ENCODE data around the gene GABPB2. TPM values are rescaled to one million over a fixed set of nuclear protein-coding genes. Genes with fewer than 3 reads are reported as not detected.

Gene GABPB2
- total RNA-seq, 1 donor, result 16.3 TPM

GRCh38 chr1:151060007-151060656 lies 10.4 kb upstream of the GABPB2 start, which contains the start of gene MLLT11:
Gene MLLT11 (plus strand): TSS chr1:151060397. CDS start chr1:151067225, 6,828 bp downstream.
- TF ChIP-seq CTCF (IDR thresholded peaks at IDR 0.05; ENCODE audit: extremely low read depth, low read depth, low read length), result no peak
- Histone ChIP-seq H3K79me2 (ENCODE audit: insufficient read depth, low read length) (peaks cover 88% of the 10 kb centered on the region), H3K4me2 (ENCODE audit: insufficient read depth, low read length) (peak within 1 kb of the TSS; percentile 100), H3K9me3 (ENCODE audit: low read depth, low read length) (no peaks in the 10 kb centered on the region), H3K36me3 (ENCODE audit: insufficient read depth, low read length) (peaks cover 19% of the 10 kb centered on the region), H3K27ac (ENCODE audit: low read depth, low read length) (peak within 1 kb of the TSS; percentile 94), H4K20me1 (ENCODE audit: insufficient read depth, low read length) (peaks cover 34% of the 10 kb centered on the region), H2AFZ (ENCODE audit: low read length) (peak within 1 kb of the TSS; percentile 95), H3K27me3 (ENCODE audit: insufficient read depth, low read length) (no peaks in the 10 kb centered on the region), H3K4me1 (ENCODE audit: insufficient read depth, low read length) (peaks cover 43% of the 10 kb centered on the region), H3K4me3 (ENCODE audit: insufficient read depth, low read length) (peak within 1 kb of the TSS; percentile 98)
- peak; percentile 88 for DNase-seq (ENCODE audit: insufficient read length, low spot score, missing footprints)

GRCh38 chr1:151060657-151061421 lies 9.7 kb upstream of the GABPB2 start:
- peak overlapping the region; percentile 100 for H3K4me2 ChIP-seq (ENCODE audit: insufficient read depth, low read length)
- no peaks in the 10 kb centered on the region for H3K9me3 ChIP-seq (ENCODE audit: low read depth, low read length)
- peaks cover 12% of the 10 kb centered on the region for H3K36me3 ChIP-seq (ENCODE audit: insufficient read depth, low read length)
- peaks cover 27% of the 10 kb centered on the region for H4K20me1 ChIP-seq (ENCODE audit: insufficient read depth, low read length)
- no peak for TF ChIP-seq CTCF (IDR thresholded peaks at IDR 0.05; ENCODE audit: extremely low read depth, low read depth, low read length)
- peak overlapping the region; percentile 95 for H2AFZ ChIP-seq (ENCODE audit: low read length)
- H3K27me3 ChIP-seq (ENCODE audit: insufficient read depth, low read length), result no peaks in the 10 kb centered on the region
- H3K79me2 ChIP-seq (ENCODE audit: insufficient read depth, low read length), result peaks cover 88% of the 10 kb centered on the region
- H3K4me1 ChIP-seq (ENCODE audit: insufficient read depth, low read length), result peaks cover 38% of the 10 kb centered on the region
- H3K27ac ChIP-seq (ENCODE audit: low read depth, low read length), result peak overlapping the region; percentile 94
- peak overlapping the region; percentile 98 for H3K4me3 ChIP-seq (ENCODE audit: insufficient read depth, low read length)
- DNase-seq (ENCODE audit: insufficient read length, low spot score, missing footprints), result no peak

GRCh38 chr1:151061704-151062103 lies 8.9 kb upstream of the GABPB2 start:
- H3K4me1 ChIP-seq (ENCODE audit: insufficient read depth, low read length), result peaks cover 30% of the 10 kb centered on the region
- no peaks in the 10 kb centered on the region for H3K27me3 ChIP-seq (ENCODE audit: insufficient read depth, low read length)
- H3K9me3 ChIP-seq (ENCODE audit: low read depth, low read length), result no peaks in the 10 kb centered on the region
- H3K36me3 ChIP-seq (ENCODE audit: insufficient read depth, low read length), result peaks cover 3% of the 10 kb centered on the region
- H3K4me3 ChIP-seq (ENCODE audit: insufficient read depth, low read length), result peak overlapping the region; percentile 38
- DNase-seq (ENCODE audit: insufficient read length, low spot score, missing footprints), result no peak
- TF ChIP-seq CTCF (IDR thresholded peaks at IDR 0.05; ENCODE audit: extremely low read depth, low read depth, low read length), result no peak
- H4K20me1 ChIP-seq (ENCODE audit: insufficient read depth, low read length), result peaks cover 18% of the 10 kb centered on the region
- no peak overlapping the region for H2AFZ ChIP-seq (ENCODE audit: low read length)
- H3K27ac ChIP-seq (ENCODE audit: low read depth, low read length), result peak overlapping the region; percentile 94
- peak overlapping the region; percentile 100 for H3K4me2 ChIP-seq (ENCODE audit: insufficient read depth, low read length)
- H3K79me2 ChIP-seq (ENCODE audit: insufficient read depth, low read length), result peaks cover 86% of the 10 kb centered on the region

Data from osteoblast (primary cell).